Skeletal muscle satellite cell (primary cell): ENCODE data around the gene TBC1D7.

ENCODE experiments used
- H3K27me3 ChIP-seq: 2 replicates; pipeline ENCODE4 v1.7.0; 2013; ENCODE audit warnings: low read length; ENCODE audit not compliant: control insufficient read depth, insufficient read depth
- H3K36me3 ChIP-seq: 2 replicates; pipeline ENCODE4 v1.7.0; 2013; ENCODE audit warnings: mild to moderate bottlenecking, control low read depth, low read length; ENCODE audit not compliant: insufficient read depth
- H3K4me1 ChIP-seq: 2 replicates; pipeline ENCODE4 v1.7.0; 2013; ENCODE audit warnings: low read length; ENCODE audit not compliant: control insufficient read depth, insufficient read depth
- H3K4me2 ChIP-seq: 2 replicates; pipeline ENCODE4 v1.7.0; 2013; ENCODE audit warnings: mild to moderate bottlenecking, low read length
- H3K4me3 ChIP-seq: 2 replicates; pipeline ENCODE4 v1.7.0; 2013; ENCODE audit warnings: low read length
- H3K9ac ChIP-seq: 2 replicates; pipeline ENCODE4 v1.7.0; 2013; ENCODE audit warnings: mild to moderate bottlenecking, low read depth, low read length, moderate library complexity
- H3K9me3 ChIP-seq: replicated peaks from 2 replicates; pipeline ENCODE4 v1.7.0; 2013; ENCODE audit warnings: mild to moderate bottlenecking, control low read depth, low read length

Gene TBC1D7

GRCh38 chr6:13368079-13368730, 39.9 kb upstream of the TBC1D7 start:
- Histone ChIP-seq H3K4me3 (no peak overlapping the region), H3K36me3 (no peaks in the 10 kb centered on the region), H3K4me1 (no peaks in the 10 kb centered on the region), H3K27me3 (no peaks in the 10 kb centered on the region), H3K9ac (no peak overlapping the region), H3K9me3 (no peaks in the 10 kb centered on the region), H3K4me2 (no peak overlapping the region)

- H3K27me3 ChIP-seq, result no peaks in the 10 kb centered on the region
- no peak overlapping the region for H3K9ac ChIP-seq
- no peaks in the 10 kb centered on the region for H3K9me3 ChIP-seq
- H3K4me1 ChIP-seq, result no peaks in the 10 kb centered on the region
- H3K4me3 ChIP-seq, result no peak overlapping the region
- H3K36me3 ChIP-seq, result no peaks in the 10 kb centered on the region
- H3K4me2 ChIP-seq, result no peak overlapping the region
Measured at GRCh38 chr6:13367396-13367795, 39.1 kb upstream of the TBC1D7 start.

- no peaks in the 10 kb centered on the region for H3K27me3 ChIP-seq
- H3K9me3 ChIP-seq, result no peaks in the 10 kb centered on the region
- no peak overlapping the region for H3K4me3 ChIP-seq
- no peaks in the 10 kb centered on the region for H3K36me3 ChIP-seq
- H3K4me2 ChIP-seq, result no peak overlapping the region
- no peaks in the 10 kb centered on the region for H3K4me1 ChIP-seq
- H3K9ac ChIP-seq, result no peak overlapping the region
Measured at GRCh38 chr6:13365320-13365719, 37.0 kb upstream of the TBC1D7 start.

GRCh38 chr6:13364842-13365241, 36.5 kb upstream of the TBC1D7 start:
- Histone ChIP-seq H3K36me3 (no peaks in the 10 kb centered on the region), H3K27me3 (no peaks in the 10 kb centered on the region), H3K9ac (no peak overlapping the region), H3K4me3 (no peak overlapping the region), H3K4me1 (no peaks in the 10 kb centered on the region), H3K4me2 (no peak overlapping the region), H3K9me3 (no peaks in the 10 kb centered on the region)

- no peak overlapping the region for H3K9ac ChIP-seq
- H3K27me3 ChIP-seq, result no peaks in the 10 kb centered on the region
- peaks cover 6% of the 10 kb centered on the region for H3K4me1 ChIP-seq
- no peaks in the 10 kb centered on the region for H3K36me3 ChIP-seq
- no peak overlapping the region for H3K4me2 ChIP-seq
- no peaks in the 10 kb centered on the region for H3K9me3 ChIP-seq
- H3K4me3 ChIP-seq, result no peak overlapping the region
Measured at GRCh38 chr6:13362412-13362811, 34.1 kb upstream of the TBC1D7 start.

- Histone ChIP-seq H3K27me3 (no peaks in the 10 kb centered on the region), H3K4me3 (no peak overlapping the region), H3K36me3 (no peaks in the 10 kb centered on the region), H3K9me3 (no peaks in the 10 kb centered on the region), H3K4me2 (no peak overlapping the region), H3K4me1 (peaks cover 21% of the 10 kb centered on the region), H3K9ac (no peak overlapping the region)
Measured at GRCh38 chr6:13360671-13361540, 32.6 kb upstream of the TBC1D7 start.

GRCh38 chr6:13359287-13359686, 30.9 kb upstream of the TBC1D7 start:
- Histone ChIP-seq H3K4me1 (peaks cover 37% of the 10 kb centered on the region), H3K36me3 (no peaks in the 10 kb centered on the region), H3K4me2 (no peak overlapping the region), H3K27me3 (no peaks in the 10 kb centered on the region), H3K9ac (no peak overlapping the region), H3K4me3 (no peak overlapping the region), H3K9me3 (no peaks in the 10 kb centered on the region)

GRCh38 chr6:13358511-13358910, 30.2 kb upstream of the TBC1D7 start:
- H3K4me1 ChIP-seq, result peaks cover 40% of the 10 kb centered on the region

GRCh38 chr6:13357551-13358075, 29.3 kb upstream of the TBC1D7 start:
- Histone ChIP-seq H3K4me1 (peaks cover 40% of the 10 kb centered on the region), H3K4me2 (peak overlapping the region; percentile 47), H3K36me3 (no peaks in the 10 kb centered on the region), H3K9ac (no peak overlapping the region), H3K9me3 (no peaks in the 10 kb centered on the region), H3K27me3 (no peaks in the 10 kb centered on the region), H3K4me3 (peak overlapping the region; percentile 14)

More at GRCh38 chr6:13358511-13358910, 30.2 kb upstream of the TBC1D7 start:
- no peak overlapping the region for H3K4me3 ChIP-seq
- no peak overlapping the region for H3K9ac ChIP-seq
- H3K4me2 ChIP-seq, result no peak overlapping the region
- no peaks in the 10 kb centered on the region for H3K36me3 ChIP-seq
- H3K9me3 ChIP-seq, result no peaks in the 10 kb centered on the region
- no peaks in the 10 kb centered on the region for H3K27me3 ChIP-seq

- Histone ChIP-seq H3K4me1 (peaks cover 40% of the 10 kb centered on the region), H3K4me3 (peak overlapping the region; percentile 36), H3K9me3 (no peaks in the 10 kb centered on the region), H3K9ac (no peak overlapping the region), H3K27me3 (no peaks in the 10 kb centered on the region), H3K4me2 (peak overlapping the region; percentile 50), H3K36me3 (no peaks in the 10 kb centered on the region)
Measured at GRCh38 chr6:13355999-13356785, 27.9 kb upstream of the TBC1D7 start.
